OCI-LY3 (cell line): ENCODE data around the gene DYNLT3.

Experiments
- EZH2phosphoT487 ChIP-seq: fragments of 200-600 bp; shearing (Covaris generic); IDR thresholded peaks from 2 replicates; pipeline ENCODE4 v1.6.1; 2018; ENCODE audit warnings: antibody characterized with exemption, mixed run types, low read depth
- TF ChIP-seq, protein P1 (sequence below): fragments of 200-600, 300-600 bp; sonication (generic); IDR thresholded peaks from 2 replicates; pipeline ENCODE4 v1.5.1; 2014; ENCODE audit warnings: antibody characterized with exemption, low read length, low read depth

DNA sequence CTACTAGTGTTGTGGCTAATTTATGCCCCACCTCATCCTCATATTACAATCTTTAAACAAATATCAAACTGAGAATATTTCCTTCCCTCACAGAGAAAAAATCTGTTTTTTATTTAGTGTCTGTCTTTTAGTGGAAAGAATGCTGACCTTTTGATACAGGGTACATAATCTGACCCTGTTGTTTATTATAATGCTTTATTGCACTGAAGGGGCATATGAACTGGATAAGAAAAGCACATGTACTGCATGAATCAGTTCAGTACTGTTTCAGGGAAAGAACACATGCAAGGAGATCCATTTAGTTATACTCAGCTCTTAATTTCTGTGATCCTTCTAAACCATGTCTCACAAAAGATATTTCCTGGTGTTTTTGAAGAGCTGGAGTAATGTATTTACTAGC is 15.5 kb upstream of the DYNLT3 start:
- TF ChIP-seq, protein P1, sequence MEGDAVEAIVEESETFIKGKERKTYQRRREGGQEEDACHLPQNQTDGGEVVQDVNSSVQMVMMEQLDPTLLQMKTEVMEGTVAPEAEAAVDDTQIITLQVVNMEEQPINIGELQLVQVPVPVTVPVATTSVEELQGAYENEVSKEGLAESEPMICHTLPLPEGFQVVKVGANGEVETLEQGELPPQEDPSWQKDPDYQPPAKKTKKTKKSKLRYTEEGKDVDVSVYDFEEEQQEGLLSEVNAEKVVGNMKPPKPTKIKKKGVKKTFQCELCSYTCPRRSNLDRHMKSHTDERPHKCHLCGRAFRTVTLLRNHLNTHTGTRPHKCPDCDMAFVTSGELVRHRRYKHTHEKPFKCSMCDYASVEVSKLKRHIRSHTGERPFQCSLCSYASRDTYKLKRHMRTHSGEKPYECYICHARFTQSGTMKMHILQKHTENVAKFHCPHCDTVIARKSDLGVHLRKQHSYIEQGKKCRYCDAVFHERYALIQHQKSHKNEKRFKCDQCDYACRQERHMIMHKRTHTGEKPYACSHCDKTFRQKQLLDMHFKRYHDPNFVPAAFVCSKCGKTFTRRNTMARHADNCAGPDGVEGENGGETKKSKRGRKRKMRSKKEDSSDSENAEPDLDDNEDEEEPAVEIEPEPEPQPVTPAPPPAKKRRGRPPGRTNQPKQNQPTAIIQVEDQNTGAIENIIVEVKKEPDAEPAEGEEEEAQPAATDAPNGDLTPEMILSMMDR: no peak
- no peak for TF ChIP-seq EZH2phosphoT487
